C4-2B (cell line): Measurements from ENCODE around the gene SLC35A4.

Source experiments
- ZFX ChIP-seq: fragments of 450-650 bp; IDR thresholded peaks from 2 replicates; pipeline ENCODE4 v1.6.1; 2017
- TF ChIP-seq, protein P1 (sequence below): fragments of 450-650 bp; conservative IDR thresholded peaks from 2 replicates; pipeline ENCODE4 v1.5.1; 2017; ENCODE audit warnings: mild to moderate bottlenecking

DNA sequence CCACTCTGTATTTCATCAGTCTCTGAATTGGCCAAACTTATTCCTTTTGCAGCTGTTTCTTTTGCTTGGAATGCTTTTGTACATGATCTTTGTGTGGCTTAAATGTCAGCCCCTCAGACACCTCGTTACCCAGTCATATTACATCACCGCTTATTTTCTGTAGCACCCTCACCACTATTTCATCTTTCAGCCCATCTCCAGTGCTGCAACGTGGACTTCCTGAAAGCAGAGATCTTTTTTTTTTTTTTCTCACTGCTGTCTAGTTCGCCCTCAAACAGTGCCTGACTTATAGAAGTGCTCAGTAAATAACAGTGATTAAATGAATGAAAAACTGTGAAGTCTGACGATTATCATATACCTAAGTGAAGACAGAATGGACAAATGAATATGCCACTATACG lies 8.2 kb upstream of the SLC35A4 start:
- TF ChIP-seq, protein P1, sequence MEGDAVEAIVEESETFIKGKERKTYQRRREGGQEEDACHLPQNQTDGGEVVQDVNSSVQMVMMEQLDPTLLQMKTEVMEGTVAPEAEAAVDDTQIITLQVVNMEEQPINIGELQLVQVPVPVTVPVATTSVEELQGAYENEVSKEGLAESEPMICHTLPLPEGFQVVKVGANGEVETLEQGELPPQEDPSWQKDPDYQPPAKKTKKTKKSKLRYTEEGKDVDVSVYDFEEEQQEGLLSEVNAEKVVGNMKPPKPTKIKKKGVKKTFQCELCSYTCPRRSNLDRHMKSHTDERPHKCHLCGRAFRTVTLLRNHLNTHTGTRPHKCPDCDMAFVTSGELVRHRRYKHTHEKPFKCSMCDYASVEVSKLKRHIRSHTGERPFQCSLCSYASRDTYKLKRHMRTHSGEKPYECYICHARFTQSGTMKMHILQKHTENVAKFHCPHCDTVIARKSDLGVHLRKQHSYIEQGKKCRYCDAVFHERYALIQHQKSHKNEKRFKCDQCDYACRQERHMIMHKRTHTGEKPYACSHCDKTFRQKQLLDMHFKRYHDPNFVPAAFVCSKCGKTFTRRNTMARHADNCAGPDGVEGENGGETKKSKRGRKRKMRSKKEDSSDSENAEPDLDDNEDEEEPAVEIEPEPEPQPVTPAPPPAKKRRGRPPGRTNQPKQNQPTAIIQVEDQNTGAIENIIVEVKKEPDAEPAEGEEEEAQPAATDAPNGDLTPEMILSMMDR = no peak
- no peak for TF ChIP-seq ZFX
